ENCODE data around the gene TMEM214. TPM values are rescaled to one million over a fixed set of nuclear protein-coding genes. Genes with fewer than 3 reads are reported as not detected.

TMEM214 gene
- total RNA-seq, 2 donors from 2014 or later, result 68.0 to 69.8 TPM

DNA sequence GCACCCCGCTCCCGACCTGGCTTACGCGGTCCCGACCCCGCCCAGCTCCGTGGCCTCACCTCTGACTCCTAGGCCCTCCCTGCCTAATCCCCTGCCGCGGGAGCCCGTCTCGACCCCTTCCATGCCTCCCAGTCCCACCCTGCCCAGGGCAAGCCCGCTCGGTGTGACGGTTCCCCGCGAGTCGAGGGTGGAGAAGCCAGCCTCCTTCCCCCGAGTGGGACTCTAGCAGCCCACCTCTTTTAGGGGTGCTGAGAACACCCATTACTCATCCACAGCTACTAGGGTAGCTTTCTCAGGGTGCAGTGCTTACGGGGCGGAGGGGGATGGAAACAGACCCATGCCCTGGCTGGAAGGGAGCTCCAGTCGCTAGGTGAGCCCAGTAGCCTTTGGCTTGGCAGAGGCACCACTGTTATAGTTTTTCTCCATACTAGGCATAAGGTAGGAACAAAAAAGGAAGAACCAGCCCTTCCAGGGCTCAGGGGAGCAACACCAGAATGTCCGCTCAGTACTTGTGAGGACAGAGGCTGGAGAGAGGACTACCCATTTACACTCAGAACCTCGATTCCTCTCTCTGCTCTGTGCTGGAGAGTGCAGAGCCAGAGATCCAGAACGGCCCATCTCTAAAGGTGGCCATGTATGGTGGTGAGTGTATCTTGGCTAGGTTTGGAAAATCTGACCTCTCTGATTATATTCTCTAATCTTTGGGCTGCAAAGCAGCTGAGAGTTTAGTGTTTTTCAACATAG lies 19.3 kb downstream of the TMEM214 start:
- intact Hi-C loops (cut with DNase I), result loop anchor here in 1 of 2 donors (2.0 kb wide), 1 partner anchor 35 kb away; the partner anchor contains the start of gene KHK
- DNase-seq (ENCODE audit: low spot score), result peak; percentile 87

DNA sequence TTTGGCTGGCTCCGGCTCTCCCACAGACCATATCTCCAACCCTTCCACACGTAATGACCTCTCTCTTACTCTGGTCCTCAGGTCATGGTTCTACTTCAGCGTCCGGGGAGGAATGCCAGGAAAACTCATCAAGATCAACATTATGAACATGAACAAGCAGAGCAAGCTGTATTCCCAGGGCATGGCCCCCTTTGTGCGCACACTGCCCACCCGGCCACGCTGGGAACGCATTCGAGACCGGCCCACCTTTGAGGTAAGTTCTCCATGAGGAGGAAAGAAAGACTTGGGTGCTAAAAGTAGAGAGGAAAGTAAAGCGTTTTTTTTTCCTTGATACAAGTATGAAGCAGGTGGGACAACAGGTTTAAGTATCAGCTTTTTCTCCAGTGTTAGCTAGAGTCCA lies 20.6 kb downstream of the TMEM214 start:
- intact Hi-C loops (cut with DNase I), result loop anchor here in 1 of 2 donors (2.0 kb wide), 1 partner anchor 33 kb away; the partner anchor contains the start of gene KHK
- no peak for DNase-seq (ENCODE audit: low spot score)

DNA sequence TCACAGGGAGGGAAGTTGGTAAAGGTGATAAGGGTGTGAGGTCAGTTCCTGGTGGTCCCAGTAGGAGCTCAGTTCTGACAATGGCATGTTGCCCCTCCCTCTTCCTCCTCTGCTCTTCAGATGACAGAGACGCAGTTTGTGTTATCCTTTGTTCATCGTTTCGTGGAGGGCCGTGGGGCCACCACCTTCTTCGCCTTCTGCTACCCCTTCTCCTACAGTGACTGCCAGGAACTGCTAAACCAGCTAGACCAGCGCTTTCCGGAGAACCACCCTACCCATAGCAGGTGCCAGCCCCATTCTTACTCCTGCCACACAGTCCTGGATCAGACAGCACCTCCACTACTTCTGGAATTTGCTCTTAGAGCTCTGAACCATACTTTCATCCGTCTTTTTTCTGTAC lies 21.0 kb downstream of the TMEM214 start:
- no peak for DNase-seq (ENCODE audit: low spot score)
- intact Hi-C loops (cut with DNase I), result loop anchor here in 1 of 2 donors (2.0 kb wide), 1 partner anchor 33 kb away; the partner anchor contains the start of gene KHK

DNA sequence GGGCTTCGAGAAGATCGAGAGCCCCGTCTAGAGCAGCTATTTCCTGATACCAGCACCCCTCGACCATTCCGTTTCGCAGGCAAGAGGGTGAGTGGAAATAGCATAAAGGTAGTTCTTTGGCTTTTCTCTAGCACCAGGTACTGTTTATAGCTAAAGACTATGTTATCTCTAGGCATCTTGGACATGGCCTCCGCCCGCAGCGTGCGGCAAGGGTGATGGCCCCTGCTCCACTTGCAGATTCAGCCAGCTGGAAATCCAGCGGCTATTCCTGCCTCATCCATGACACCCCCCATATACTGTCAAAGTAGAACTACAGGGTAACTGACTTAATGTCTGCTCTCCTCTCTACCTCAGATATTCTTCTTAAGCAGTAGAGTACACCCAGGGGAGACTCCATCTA lies 22.0 kb downstream of the TMEM214 start:
- intact Hi-C loops (cut with DNase I), result no loop called here
- DNase-seq (ENCODE audit: low spot score), result no peak

DNA sequence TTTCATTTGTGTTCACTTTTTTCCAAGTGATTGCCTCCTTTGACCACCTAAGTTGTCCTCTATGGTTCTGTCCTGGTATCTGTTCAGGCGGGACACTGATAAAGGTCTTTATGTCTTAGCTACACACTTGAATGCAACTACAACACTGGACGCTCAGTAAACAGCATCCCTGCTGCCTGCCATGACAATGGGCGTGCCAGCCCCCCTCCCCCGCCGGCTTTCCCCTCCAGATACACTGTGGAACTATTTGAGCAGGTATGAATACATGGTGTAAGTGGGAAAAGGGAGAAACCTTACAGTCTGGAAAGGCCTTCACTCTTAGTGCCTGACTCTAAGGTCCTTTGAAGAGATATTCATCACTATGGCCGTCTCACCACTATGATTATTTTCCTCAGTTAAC lies 24.4 kb downstream of the TMEM214 start:
- DNase-seq (ENCODE audit: low spot score), result no peak
- intact Hi-C loops (cut with DNase I), result no loop called here

DNA sequence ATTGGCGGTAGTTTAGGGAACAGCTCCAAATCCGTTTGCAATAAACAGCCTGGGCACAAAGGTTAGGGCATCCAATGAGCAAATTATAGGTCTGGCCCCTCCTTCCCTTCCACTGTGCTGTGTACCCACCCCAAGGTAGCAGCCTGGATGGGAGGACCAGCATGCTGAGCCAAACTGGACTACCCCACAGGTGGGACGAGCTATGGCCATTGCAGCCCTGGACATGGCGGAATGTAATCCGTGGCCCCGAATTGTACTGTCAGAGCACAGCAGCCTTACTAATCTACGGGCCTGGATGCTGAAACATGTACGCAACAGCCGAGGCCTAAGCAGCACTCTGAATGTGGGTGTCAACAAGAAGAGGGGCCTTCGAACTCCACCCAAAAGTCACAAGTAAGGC lies 25.4 kb downstream of the TMEM214 start:
- intact Hi-C loops (cut with DNase I), result no loop called here
- DNase-seq (ENCODE audit: low spot score), result no peak

DNA sequence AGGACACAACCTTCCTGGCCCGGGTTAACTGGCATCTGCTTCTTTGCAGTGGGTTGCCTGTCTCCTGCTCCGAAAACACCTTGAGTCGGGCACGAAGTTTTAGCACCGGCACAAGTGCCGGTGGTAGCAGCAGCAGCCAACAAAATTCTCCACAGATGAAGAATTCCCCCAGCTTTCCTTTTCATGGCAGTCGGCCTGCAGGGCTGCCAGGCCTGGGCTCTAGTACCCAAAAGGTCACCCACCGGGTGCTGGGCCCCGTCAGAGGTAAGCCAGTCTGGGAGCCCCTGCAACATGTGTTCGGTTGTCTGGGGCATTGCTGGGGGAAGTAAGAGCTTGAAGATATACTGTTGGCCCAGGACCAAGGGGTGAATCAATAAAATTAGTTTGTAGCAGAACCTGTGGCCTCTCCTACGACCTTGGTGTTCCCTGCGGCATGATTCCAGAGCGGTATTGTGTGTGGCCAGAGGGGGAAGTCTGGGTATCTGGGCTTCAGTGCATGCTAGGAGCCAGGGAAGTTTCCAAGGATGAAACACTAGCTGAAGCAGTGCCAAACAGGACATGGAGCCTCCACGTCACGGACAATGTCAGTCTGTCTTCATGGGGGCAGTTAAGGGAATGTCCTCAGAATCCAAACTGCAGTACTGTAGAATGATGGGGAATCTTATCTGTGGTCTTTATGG lies 26.5 kb downstream of the TMEM214 start:
- intact Hi-C loops (cut with DNase I), result no loop called here
- no peak for DNase-seq (ENCODE audit: low spot score)

DNA sequence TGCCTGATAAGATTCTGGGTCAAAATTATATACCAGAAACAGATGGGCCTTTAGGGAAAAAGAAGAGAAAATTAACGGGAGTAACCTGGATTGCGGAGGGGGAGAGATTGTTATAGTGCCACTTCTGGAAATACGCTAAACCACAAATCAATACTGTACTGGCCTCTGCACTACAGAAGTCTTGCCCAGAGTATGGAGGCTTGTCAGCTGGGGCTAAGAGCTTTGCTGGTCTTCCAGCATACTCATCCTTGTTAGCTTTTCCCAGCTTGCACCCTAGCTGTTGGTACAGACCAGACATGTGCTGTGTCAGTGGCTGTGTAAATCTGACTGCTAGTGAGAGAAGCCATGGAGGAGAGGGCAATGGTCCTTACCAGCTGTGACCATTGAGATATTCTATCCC lies 27.6 kb downstream of the TMEM214 start:
- intact Hi-C loops (cut with DNase I), result no loop called here
- no peak for DNase-seq (ENCODE audit: low spot score)

DNA sequence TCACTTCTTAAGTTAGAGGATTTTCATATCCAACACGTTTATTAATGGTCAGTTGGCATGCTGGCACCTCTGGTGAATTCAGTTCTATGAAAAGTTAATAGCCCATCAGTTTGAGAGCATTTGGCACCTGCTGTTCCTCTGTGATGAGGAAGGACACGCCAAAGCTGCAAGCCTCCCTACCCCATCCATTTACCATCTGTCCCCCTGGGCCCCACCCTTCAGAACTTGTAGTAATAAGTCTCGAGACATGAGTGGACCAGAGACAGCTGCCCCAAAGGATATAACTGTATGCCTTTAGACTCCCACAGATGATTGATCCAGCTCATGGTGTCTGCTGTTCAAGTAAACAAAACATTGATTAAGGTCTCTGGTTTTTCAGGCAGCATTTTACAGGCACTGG lies 32.4 kb downstream of the TMEM214 start:
- intact Hi-C loops (cut with DNase I), result no loop called here
- DNase-seq (ENCODE audit: low spot score), result no peak

DNA sequence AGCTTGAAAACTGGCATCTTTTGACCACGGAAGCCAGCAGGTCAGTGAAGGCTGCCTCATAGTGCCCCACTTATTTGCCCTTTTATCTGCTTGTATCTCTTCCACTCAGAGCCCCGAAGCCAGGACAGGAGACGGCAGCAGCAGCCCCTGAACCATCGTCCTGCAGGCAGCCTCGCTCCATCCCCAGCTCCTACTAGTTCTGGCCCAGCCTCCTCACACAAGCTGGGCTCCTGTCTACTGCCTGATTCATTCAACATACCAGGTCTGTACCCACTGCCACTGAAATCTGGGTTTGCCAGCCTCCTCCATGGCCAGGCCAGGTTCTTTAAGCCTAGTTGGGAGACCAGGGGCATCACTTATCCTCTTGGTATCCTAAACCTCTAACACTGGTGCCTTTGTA lies 34.6 kb downstream of the TMEM214 start:
- intact Hi-C loops (cut with DNase I), result no loop called here
- no peak for DNase-seq (ENCODE audit: low spot score)

DNA sequence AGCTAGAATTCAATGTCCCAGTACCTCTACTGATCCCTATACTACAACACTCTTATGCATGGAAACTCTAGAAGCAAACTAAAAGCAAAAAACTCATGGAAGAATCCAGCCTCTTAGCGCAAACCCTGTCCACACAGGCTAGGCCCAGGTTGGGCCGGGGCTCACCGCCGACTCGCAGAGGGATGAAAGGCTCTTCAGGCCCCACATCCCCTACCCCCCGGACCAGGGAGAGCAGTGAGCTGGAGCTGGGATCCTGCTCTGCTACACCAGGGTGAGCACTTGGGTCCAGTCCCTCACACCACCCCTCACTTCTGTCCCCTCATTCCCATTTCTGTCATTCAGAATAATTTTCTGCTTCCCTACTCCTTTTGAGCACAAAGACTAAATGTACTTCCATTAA lies 36.7 kb downstream of the TMEM214 start:
- intact Hi-C loops (cut with DNase I), result no loop called here
- no peak for DNase-seq (ENCODE audit: low spot score)

DNA sequence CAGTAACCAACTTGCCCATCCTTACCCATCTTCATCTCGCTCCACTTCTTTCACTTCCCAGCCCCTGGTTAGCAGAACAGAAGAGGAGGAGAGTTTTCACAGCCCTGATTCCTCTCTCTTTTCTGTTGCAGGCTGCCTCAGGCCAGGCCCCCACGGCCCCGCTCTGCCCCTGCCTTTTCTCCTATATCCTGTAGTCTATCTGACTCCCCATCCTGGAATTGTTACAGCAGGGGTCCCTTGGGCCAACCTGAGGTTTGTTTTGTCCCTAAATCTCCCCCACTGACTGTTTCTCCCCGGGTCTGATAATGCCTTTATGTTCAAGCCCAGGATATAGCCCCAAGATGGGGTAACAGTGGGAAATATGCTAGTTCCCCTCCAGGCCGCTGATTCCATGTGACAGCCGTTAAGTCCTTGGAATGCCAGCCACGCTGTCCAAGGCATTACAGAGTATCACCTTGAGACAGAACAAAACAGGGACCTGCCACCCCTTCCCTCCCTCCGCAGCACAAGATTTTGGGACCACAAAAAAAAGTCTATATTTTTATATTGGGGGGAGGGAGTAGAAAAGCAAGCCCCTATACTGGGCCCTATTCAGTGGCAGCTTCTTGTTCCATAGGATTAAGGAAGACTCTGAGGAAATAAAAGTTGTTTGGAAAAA lies 37.3 kb downstream of the TMEM214 start:
- no peak for DNase-seq (ENCODE audit: low spot score)
- intact Hi-C loops (cut with DNase I), result no loop called here

DNA sequence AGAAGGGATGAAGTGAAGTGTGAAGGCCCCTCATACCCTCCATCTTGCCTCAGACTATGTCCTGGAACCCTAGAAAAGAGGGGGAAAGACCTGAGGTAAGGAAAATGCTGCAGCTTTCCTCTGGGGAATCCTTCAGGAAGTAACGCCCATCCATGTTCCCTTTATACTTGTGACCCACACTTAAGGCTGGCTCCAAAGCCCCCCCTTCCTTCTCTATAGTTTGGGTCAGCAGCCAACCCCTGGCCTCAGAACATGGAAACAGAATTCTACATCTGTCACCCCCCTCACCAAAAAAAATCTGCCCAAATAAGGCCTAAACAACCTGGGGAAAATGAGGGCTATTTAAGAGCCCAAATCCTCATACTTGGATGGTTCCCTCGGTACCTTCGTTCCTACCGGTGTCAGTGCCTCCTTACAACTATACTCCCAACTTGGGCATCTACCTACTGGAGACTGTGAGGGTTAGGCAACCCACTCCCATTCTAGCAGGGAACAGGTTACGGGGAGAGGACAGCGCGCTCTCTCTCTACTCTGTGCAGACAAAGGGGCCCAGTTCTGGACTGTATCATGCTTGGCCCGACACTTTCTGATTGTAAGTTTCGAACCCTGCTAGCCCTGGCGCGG lies 38.0 kb downstream of the TMEM214 start:
- intact Hi-C loops (cut with DNase I), result no loop called here

DNA sequence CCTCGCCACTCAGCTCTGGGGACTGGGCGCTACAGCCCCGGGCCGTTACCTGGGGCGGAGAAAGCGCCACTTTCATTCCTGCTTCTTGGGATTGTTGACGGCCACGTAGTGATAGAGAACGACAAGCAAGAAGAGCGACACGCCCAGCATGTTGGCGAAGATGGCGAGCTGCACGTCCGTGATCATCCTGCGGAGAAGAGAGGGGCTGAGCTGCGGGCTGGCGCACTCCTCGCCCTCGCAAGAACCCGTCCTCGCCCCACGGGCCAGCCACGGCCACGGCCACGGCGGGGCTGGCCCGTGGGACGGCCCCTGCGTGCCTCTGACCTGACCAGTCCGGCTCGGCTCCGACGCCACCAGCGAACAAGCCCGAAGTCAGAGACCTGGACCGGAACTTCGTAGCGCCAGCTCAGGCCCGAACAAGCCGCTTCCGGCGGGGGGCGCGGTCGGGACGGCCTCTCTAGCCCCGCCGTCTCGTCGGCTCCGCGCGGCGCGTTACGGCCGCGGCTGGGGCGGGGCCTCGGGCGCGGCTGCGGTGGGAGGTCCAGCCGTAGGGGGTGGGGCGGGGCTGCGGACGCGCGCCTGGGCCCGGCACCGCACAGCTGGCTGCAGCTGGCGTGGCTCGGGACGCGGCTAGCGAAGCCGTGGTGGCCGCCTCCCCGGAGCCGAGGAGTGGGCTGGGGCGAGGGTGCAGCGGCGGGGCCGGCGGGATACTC lies 38.7 kb downstream of the TMEM214 start, which contains the start of gene OST4:
Gene OST4 (minus strand): TSS at position 378 of the 713 bp plus-strand sequence.
- peak; percentile 98 for DNase-seq (ENCODE audit: low spot score)
- intact Hi-C loops (cut with DNase I), result no loop called here

More for the DNA sequence above, 38.0 kb downstream of the TMEM214 start:
- no peak for DNase-seq (ENCODE audit: low spot score)

DNA sequence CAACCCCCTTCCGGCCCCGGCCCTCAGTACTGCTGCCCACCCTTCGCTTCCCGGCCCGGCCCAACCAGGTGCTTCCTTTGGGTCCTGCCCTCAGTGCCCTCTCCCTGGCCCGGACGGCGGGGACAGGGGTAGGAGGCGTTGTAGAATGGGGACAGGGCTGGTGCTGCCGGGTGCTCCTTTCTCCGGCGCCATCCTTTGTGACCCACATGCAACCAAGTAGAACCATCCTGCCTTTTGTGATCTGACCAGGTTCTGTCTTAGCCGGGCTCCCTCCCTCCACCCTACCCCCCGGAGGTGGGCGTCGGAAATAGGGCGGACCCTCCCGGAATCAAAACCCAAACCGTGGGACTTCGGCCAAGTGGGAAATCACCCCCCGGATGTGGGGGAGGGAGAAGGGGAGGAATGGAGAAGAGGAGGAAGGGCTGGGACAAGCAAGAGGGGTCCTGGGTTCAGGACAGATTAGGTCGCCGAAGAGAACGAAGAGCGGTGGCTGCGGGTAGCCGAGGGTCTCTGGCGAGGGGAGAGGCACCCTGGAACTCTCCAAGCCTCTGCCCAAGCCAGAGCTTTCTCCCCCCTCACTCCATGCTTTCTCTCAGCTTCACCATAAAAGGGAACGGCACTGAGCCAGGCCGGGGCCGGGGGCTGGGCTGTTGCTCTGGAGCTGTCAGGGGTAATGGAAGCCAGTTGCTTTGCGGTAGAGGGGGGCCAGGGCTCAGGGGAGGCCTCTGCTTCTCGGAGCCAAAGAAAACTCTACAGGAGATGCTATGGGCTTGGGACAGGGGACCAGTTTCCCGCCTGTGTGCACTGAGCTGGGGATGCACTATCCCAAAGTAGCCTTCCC lies 39.4 kb downstream of the TMEM214 start:
- DNase-seq (ENCODE audit: low spot score), result no peak
- intact Hi-C loops (cut with DNase I), result no loop called here

DNA sequence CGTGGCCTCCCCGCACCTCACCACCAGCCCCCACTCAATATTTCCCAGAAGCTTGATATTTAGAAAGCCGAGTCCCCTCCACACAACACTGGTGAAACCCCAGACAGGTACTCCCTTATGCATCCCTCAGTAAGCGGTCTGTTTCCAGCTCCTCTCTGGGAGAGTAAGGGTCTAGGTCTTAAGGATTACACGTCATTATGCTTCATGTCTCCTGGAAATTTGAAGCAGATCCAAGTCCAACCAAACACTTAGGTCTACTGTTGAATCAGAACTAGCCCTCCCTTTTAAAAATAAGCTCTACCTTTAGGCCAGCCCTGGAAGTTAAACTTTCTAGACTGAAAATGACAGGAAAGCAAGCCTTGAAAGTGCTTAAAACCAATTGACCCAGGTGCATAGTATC lies 40.2 kb downstream of the TMEM214 start:
- DNase-seq (ENCODE audit: low spot score), result no peak
- intact Hi-C loops (cut with DNase I), result no loop called here

DNA sequence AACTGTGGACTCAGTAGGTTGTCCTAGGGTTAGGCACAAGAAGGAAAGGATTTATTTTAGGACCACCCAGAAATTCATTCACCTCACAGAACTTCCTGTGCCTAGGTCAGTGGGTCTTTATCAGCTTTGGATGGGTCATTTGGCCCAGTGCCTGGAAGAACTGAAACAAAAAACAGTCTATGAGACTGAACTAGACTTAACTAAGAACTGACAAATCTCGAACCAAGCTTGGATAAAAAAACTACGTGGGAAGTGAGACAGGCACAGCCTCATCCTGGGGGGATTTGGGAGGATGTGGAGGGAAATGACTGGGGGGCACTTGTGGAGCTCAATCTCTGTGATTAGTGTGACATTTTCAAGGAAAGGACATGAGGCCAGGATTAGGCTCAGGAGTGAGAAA lies 41.0 kb downstream of the TMEM214 start:
- no peak for DNase-seq (ENCODE audit: low spot score)
- intact Hi-C loops (cut with DNase I), result no loop called here
